Loucy (cell line): ENCODE data around the gene DDR2.

Source experiments
- H2AFZ ChIP-seq: fragments of 200-600 bp; sonication (generic); 2 replicates; pipeline ENCODE4 v1.6.0; 2016; ENCODE audit warnings: antibody characterized with exemption, mild to moderate bottlenecking, low read length, moderate library complexity
- H3F3A ChIP-seq: fragments of 200-600 bp; 2 replicates; pipeline ENCODE4 v1.6.0; 2016; ENCODE audit warnings: antibody characterized with exemption, low read depth, mild to moderate bottlenecking
- H3K27me3 ChIP-seq: fragments of 200-600 bp; sonication (generic); 2 replicates; pipeline ENCODE4 v1.6.1; 2014; ENCODE audit warnings: low read length, mild to moderate bottlenecking; ENCODE audit not compliant: insufficient read depth, poor library complexity, severe bottlenecking
- H3K36me3 ChIP-seq: fragments of 200-600 bp; sonication (generic); 2 replicates; pipeline ENCODE4 v1.6.1; 2016; ENCODE audit warnings: low read length; ENCODE audit not compliant: insufficient read depth
- H3K4me1 ChIP-seq: fragments of 200-600 bp; sonication (generic); 2 replicates; pipeline ENCODE4 v1.5.1; 2014; ENCODE audit warnings: low read length, mild to moderate bottlenecking; ENCODE audit not compliant: insufficient read depth, poor library complexity, severe bottlenecking
- H3K4me2 ChIP-seq: fragments of 200-600 bp; sonication (generic); 2 replicates; pipeline ENCODE4 v1.6.0; 2014; ENCODE audit warnings: antibody characterized with exemption, low read length, low read depth, mild to moderate bottlenecking; ENCODE audit not compliant: poor library complexity, severe bottlenecking
- H3K4me3 ChIP-seq: fragments of 200-600 bp; sonication (generic); 2 replicates; pipeline ENCODE4 v1.5.1; 2014; ENCODE audit warnings: low read length, mild to moderate bottlenecking, mixed read lengths; ENCODE audit not compliant: poor library complexity, severe bottlenecking
- H3K79me2 ChIP-seq: fragments of 200-600 bp; sonication (generic); 2 replicates; pipeline ENCODE4 v1.6.1; 2014; ENCODE audit warnings: low read length; ENCODE audit not compliant: insufficient read depth
- H3K9ac ChIP-seq: fragments of 200-600 bp; sonication (generic); 2 replicates; pipeline ENCODE4 v1.6.0; 2014; ENCODE audit warnings: mild to moderate bottlenecking, low read depth, low read length, moderate library complexity; ENCODE audit not compliant: poor library complexity, severe bottlenecking
- H3K9me2 ChIP-seq: fragments of 200-600 bp; sonication (generic); replicated peaks from 2 replicates; pipeline ENCODE4 v1.6.1; 2016; ENCODE audit warnings: low read depth, low read length, mixed read lengths
- H3K9me3 ChIP-seq: fragments of 200-600 bp; sonication (generic); 2 replicates; pipeline ENCODE4 v1.6.1; 2014; ENCODE audit warnings: mild to moderate bottlenecking, antibody characterized with exemption, low read length, low read depth; ENCODE audit not compliant: insufficient read depth
- H4K20me1 ChIP-seq: fragments of 200-600 bp; sonication (generic); 2 replicates; pipeline ENCODE4 v1.6.0; 2014; ENCODE audit warnings: antibody characterized with exemption, low read length, mild to moderate bottlenecking; ENCODE audit not compliant: insufficient read depth, poor library complexity, severe bottlenecking
- CTCF ChIP-seq: fragments of 200-600 bp; sonication (generic); conservative IDR thresholded peaks from 2 replicates; pipeline ENCODE4 v1.5.1; 2014; ENCODE audit warnings: mild to moderate bottlenecking, antibody characterized with exemption, low read length
- EZH2phosphoT487 ChIP-seq: fragments of 200-600 bp; IDR thresholded peaks from 2 replicates; pipeline ENCODE4 v1.6.1; 2018; ENCODE audit warnings: antibody characterized with exemption, mild to moderate bottlenecking, moderate library complexity, borderline replicate concordance

DDR2 gene

GRCh38 chr1:162660574-162660973, 28.3 kb downstream of the DDR2 start:
- H3K4me3 ChIP-seq: no peak overlapping the region
- no peaks in the 10 kb centered on the region for H3K9me2 ChIP-seq
- peaks cover 5% of the 10 kb centered on the region for H3K4me1 ChIP-seq
- H3K9ac ChIP-seq: no peak overlapping the region
- H3K4me2 ChIP-seq: no peak overlapping the region
- H3K27me3 ChIP-seq: no peaks in the 10 kb centered on the region
- no peaks in the 10 kb centered on the region for H3K79me2 ChIP-seq
- H3K9me3 ChIP-seq: no peaks in the 10 kb centered on the region
- no peaks in the 10 kb centered on the region for H4K20me1 ChIP-seq
- no peaks in the 10 kb centered on the region for H3F3A ChIP-seq
- no peaks in the 10 kb centered on the region for H3K36me3 ChIP-seq
- no peak overlapping the region for H2AFZ ChIP-seq
- TF ChIP-seq CTCF: no peak
- TF ChIP-seq EZH2phosphoT487: no peak

GRCh38 chr1:162661336-162661735, 29.1 kb downstream of the DDR2 start:
- Histone ChIP-seq H3K4me1 (peaks cover 5% of the 10 kb centered on the region), H3K27me3 (no peaks in the 10 kb centered on the region), H4K20me1 (no peaks in the 10 kb centered on the region), H3K9ac (no peak overlapping the region), H3K79me2 (no peaks in the 10 kb centered on the region), H3K9me2 (no peaks in the 10 kb centered on the region), H3K4me2 (no peak overlapping the region), H3K4me3 (no peak overlapping the region), H3K9me3 (no peaks in the 10 kb centered on the region), H3F3A (no peaks in the 10 kb centered on the region), H2AFZ (no peak overlapping the region), H3K36me3 (no peaks in the 10 kb centered on the region)
- TF ChIP-seq CTCF: no peak
- no peak for TF ChIP-seq EZH2phosphoT487

- TF ChIP-seq CTCF: no peak
- TF ChIP-seq EZH2phosphoT487: no peak
- Histone ChIP-seq H3K9me2 (no peaks in the 10 kb centered on the region), H3K4me1 (peaks cover 5% of the 10 kb centered on the region), H3K36me3 (no peaks in the 10 kb centered on the region), H3K4me3 (no peak overlapping the region), H4K20me1 (no peaks in the 10 kb centered on the region), H3K9ac (no peak overlapping the region), H3K27me3 (no peaks in the 10 kb centered on the region), H3F3A (no peaks in the 10 kb centered on the region), H2AFZ (no peak overlapping the region), H3K9me3 (no peaks in the 10 kb centered on the region), H3K4me2 (no peak overlapping the region), H3K79me2 (no peaks in the 10 kb centered on the region)
Measured at GRCh38 chr1:162662013-162662412, 29.7 kb downstream of the DDR2 start.
